PFSK-1 (cell line): Measurements from ENCODE around the gene MTHFD2L.

Source experiments
- FOXP2 ChIP-seq: optimal IDR thresholded peaks from 2 replicates; pipeline ENCODE3; 2011; ENCODE audit warnings: borderline replicate concordance, control low read depth, inconsistent platforms; ENCODE audit not compliant: insufficient read depth; ENCODE audit errors: extremely low read length, extremely low read depth
- POLR2AphosphoS5 ChIP-seq: IDR thresholded peaks from 2 replicates; pipeline ENCODE4 v1.6.1; 2012; ENCODE audit warnings: low read depth, mild to moderate bottlenecking, control low read depth, low read length, moderate library complexity
- REST ChIP-seq, 2 experiments: IDR thresholded peaks; 2 replicates each; pipeline versions ENCODE4 v1.6.1 to v1.8.0; 2011 to 2012; ENCODE audit warnings: low read depth in 2 of 2, low read length in 2 of 2, control low read depth in 1 of 2, inconsistent platforms in 1 of 2, mild to moderate bottlenecking in 1 of 2, moderate library complexity in 1 of 2; ENCODE audit not compliant: insufficient read depth in 1 of 2
- SIN3A ChIP-seq: IDR thresholded peaks from 2 replicates; pipeline ENCODE4 v1.6.1; 2012; ENCODE audit warnings: mild to moderate bottlenecking, low read length, moderate library complexity, borderline replicate concordance; ENCODE audit not compliant: insufficient read depth
- TAF1 ChIP-seq: IDR thresholded peaks from 2 replicates; pipeline ENCODE4 v1.6.1; 2012; ENCODE audit warnings: low read length, control low read depth, borderline replicate concordance; ENCODE audit not compliant: insufficient read depth

MTHFD2L gene

GRCh38 chr4:74325886-74326285 lies 168.0 kb downstream of the MTHFD2L start:
- no peak for TF ChIP-seq SIN3A
- no peak for TF ChIP-seq TAF1
- no peak for TF ChIP-seq POLR2AphosphoS5
- TF ChIP-seq FOXP2 = no peak
- TF ChIP-seq REST (IDR thresholded peaks at IDR 0.05; ENCODE audit: insufficient read depth in 1 of 2, low read depth in 2 of 2, low read length in 2 of 2) = no peak

- TF ChIP-seq TAF1 = no peak
- TF ChIP-seq POLR2AphosphoS5 = no peak
- TF ChIP-seq REST (IDR thresholded peaks at IDR 0.05; ENCODE audit: insufficient read depth in 1 of 2, low read depth in 2 of 2, low read length in 2 of 2) = no peak
- no peak for TF ChIP-seq FOXP2
- no peak for TF ChIP-seq SIN3A
These were observed 169.8 kb downstream of the MTHFD2L start for GRCh38 chr4:74327762-74328161.

- no peak for TF ChIP-seq POLR2AphosphoS5
- no peak for TF ChIP-seq FOXP2
- no peak for TF ChIP-seq SIN3A
- no peak for TF ChIP-seq REST (IDR thresholded peaks at IDR 0.05; ENCODE audit: insufficient read depth in 1 of 2, low read depth in 2 of 2, low read length in 2 of 2)
- TF ChIP-seq TAF1 = no peak
These were observed 170.6 kb downstream of the MTHFD2L start for GRCh38 chr4:74328501-74328900.

GRCh38 chr4:74329307-74329706 lies 171.4 kb downstream of the MTHFD2L start:
- no peak for TF ChIP-seq FOXP2
- TF ChIP-seq REST (IDR thresholded peaks at IDR 0.05; ENCODE audit: insufficient read depth in 1 of 2, low read depth in 2 of 2, low read length in 2 of 2) = no peak
- TF ChIP-seq TAF1 = no peak
- TF ChIP-seq POLR2AphosphoS5 = no peak

GRCh38 chr4:74330295-74330750 lies 172.4 kb downstream of the MTHFD2L start:
- no peak for TF ChIP-seq POLR2AphosphoS5
- no peak for TF ChIP-seq REST (IDR thresholded peaks at IDR 0.05; ENCODE audit: insufficient read depth in 1 of 2, low read depth in 2 of 2, low read length in 2 of 2)
- TF ChIP-seq FOXP2 = no peak
